Measurements from ENCODE around the gene BTBD7.

Gene BTBD7

DNA sequence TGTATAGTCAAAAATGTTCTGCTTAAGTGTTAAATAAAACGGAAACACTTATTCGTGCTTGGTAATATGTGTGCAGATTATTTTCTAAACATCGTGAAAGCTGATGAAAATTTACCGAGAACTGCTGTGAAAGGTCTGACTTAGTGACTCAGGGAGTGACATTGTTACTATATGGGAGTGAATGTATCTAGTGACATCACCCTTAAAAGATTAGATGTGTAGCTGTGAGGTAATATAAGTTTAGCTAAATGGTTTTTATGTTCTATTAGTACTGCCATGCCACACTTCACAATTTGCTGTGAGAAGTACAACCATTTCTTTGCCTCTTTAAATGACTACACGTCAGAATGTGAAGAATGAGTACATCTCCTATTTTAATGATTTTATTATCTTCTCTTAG is 15.5 kb upstream of the BTBD7 start:
- no peak for DNase-seq (ENCODE audit: low spot score)
- ChIA-PET POLR2A (ENCODE audit: low non-redundant PET) (no interaction called here), CTCF (interaction anchor here (0.5 to 1.5 kb wide), 3 partner anchors 14 to 467 kb away, joined by 3 read pairs; no protein-coding TSS in a partner anchor)
- TF ChIP-seq, protein P1, sequence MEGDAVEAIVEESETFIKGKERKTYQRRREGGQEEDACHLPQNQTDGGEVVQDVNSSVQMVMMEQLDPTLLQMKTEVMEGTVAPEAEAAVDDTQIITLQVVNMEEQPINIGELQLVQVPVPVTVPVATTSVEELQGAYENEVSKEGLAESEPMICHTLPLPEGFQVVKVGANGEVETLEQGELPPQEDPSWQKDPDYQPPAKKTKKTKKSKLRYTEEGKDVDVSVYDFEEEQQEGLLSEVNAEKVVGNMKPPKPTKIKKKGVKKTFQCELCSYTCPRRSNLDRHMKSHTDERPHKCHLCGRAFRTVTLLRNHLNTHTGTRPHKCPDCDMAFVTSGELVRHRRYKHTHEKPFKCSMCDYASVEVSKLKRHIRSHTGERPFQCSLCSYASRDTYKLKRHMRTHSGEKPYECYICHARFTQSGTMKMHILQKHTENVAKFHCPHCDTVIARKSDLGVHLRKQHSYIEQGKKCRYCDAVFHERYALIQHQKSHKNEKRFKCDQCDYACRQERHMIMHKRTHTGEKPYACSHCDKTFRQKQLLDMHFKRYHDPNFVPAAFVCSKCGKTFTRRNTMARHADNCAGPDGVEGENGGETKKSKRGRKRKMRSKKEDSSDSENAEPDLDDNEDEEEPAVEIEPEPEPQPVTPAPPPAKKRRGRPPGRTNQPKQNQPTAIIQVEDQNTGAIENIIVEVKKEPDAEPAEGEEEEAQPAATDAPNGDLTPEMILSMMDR (conservative IDR thresholded peaks at IDR 0.05; ENCODE audit: low read depth) = no peak
- no peak overlapping the region for H3K27ac ChIP-seq

DNA sequence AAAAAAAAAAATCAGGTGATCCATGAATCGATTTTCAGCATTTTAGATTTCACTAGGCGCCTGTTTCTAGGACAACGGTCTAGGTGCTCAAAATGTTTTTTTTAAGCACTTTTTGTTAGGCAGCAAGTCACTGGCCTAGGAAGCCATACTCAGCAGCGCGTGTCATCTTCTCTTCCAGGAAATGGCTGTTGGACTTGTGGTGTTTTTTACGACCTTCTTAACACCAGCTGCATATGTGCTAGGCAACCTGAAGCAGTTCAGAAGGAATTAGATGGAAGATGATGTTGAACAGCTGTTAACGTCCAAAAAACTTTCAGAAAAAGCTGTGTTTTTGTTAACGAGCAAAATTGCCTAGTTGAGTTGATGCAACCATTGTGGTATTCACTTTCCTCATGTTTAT is 15.0 kb upstream of the BTBD7 start:
- CTCF ChIA-PET = interaction anchor here (0.7 to 1.5 kb wide), 2 partner anchors 14 to 160 kb away, joined by 3 read pairs; no protein-coding TSS in a partner anchor
- POLR2A ChIA-PET (ENCODE audit: low non-redundant PET) = no interaction called here
- no peak overlapping the region for H3K27ac ChIP-seq

DNA sequence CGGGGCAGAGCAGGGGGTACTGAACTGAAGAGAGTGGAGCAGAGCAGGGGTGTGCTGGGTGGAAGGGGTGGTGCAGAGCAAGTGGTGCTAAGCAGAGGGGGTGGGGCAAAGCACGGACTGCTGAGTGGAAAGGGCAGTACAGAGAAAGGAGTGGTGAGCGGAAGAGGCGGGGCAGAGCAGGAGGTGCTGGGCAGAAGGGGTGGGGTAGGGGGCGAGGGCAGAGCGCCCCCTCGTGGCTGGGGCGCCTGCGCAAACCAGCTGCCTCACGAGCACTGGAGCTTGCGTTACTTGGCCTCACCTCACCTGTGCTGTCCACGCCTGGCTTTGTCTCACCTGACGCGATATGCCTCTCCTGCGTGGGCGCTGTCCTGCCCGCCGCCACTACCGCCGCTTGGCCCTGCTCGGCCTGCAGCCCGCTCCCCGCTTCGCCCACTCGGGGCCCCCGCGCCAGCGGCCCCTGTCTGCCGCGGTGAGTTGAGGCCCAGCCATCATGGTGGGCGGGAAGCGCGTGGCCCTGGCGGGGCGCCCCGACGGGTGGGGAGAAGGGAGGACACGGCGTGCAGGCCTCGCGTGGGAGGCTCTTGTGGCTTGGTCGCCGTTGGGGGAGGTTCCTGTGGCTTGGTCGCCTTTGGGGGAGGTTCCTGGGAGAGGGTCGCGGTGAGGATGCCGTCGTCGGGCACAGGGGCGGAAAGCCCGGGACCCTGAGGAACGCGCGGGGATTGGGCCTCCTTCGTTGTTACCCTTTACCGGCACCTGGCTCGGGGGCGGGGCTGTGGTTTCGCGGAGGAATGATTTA is 14.3 kb upstream of the BTBD7 start, which contains the start of gene COX8C:
Gene COX8C (plus strand): TSS at position 257 of the 796 bp plus-strand sequence. CDS start 87 bp downstream, at position 344.
- DNase-seq (ENCODE audit: low spot score) = no peak
- TF ChIP-seq, protein P1 (conservative IDR thresholded peaks at IDR 0.05; ENCODE audit: low read depth) = no peak
- POLR2A ChIA-PET (ENCODE audit: low non-redundant PET) = no interaction called here
- no peak within 1 kb of the TSS for H3K27ac ChIP-seq
- CTCF ChIA-PET = interaction anchor here (0.7 to 1.5 kb wide), 2 partner anchors 13 to 250 kb away, joined by 3 to 4 read pairs; no protein-coding TSS in a partner anchor

More for the DNA sequence above, 15.0 kb upstream of the BTBD7 start:
- TF ChIP-seq, protein P1 (conservative IDR thresholded peaks at IDR 0.05; ENCODE audit: low read depth) = no peak
- no peak for DNase-seq (ENCODE audit: low spot score)

DNA sequence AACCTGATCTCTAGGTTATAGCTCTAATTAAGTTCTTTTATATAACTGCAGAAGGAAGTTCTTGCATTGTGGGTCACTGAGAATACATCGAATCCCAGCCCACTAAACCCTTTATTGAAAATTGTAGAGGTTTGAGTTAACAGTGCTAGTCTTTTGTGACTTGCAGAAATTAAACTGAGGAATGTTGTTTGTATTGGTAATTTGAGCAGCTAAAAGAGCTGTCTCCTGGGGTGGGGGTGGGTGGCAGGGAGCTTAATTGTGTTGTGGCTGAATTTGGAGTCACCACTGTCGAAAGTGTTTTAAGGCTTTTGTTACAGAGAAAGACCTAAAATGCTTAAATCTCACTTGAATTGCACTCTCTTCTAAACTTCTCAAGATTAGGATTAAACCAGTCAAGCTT is 11.0 kb upstream of the BTBD7 start:
- DNase-seq (ENCODE audit: low spot score) = no peak
- TF ChIP-seq, protein P1 (conservative IDR thresholded peaks at IDR 0.05; ENCODE audit: low read depth) = no peak
- CTCF ChIA-PET = interaction anchor here (0.5 to 1.1 kb wide), 3 partner anchors 9 to 56 kb away, joined by 3 to 4 read pairs (median 3); no protein-coding TSS in a partner anchor
- POLR2A ChIA-PET (ENCODE audit: low non-redundant PET) = no interaction called here
- no peak overlapping the region for H3K27ac ChIP-seq

DNA sequence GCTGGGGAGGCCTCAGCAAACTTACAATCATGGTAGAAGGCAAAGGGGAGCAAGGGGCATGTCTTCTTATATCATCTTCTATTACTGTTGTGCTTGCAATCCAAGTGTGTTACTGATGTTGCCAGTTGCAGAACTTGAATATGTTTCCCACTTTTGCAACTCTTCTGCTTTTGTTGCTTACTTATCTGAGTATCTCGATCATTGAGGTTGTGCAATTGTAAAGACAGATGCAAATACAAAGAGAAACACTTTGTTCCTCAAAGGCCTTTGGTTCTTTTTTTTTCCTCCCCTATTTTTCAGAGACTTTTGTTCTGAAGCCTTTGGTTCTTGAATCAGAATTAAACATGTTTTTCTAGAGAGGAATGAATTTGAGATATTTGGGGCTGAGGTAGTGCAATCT is 10.4 kb upstream of the BTBD7 start:
- ChIA-PET CTCF (interaction anchor here (0.6 to 1.1 kb wide), 2 partner anchors 8 to 30 kb away, joined by 3 read pairs; no protein-coding TSS in a partner anchor), POLR2A (ENCODE audit: low non-redundant PET) (no interaction called here)
- DNase-seq (ENCODE audit: low spot score) = no peak
- TF ChIP-seq, protein P1 (conservative IDR thresholded peaks at IDR 0.05; ENCODE audit: low read depth) = no peak
- no peak overlapping the region for H3K27ac ChIP-seq

DNA sequence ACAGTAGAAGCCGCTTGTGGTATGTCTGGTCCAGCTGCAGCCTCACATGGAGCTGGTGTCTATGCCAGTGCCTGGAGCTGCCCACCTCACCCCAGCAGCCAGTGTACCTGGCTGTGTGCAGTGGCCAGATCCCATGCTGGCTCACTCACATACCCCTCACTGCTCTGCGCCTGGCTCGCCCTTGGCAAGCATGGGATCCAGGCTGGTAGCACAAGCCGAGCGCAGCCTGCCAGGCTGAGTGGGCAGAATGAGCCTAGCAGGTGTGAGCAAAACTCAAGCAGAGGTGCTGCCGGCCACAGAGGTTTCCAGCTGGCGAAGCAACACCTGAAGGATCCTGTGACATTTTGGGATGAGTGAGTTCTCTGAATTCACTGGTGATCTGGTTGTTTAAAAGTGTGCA is 5.0 kb upstream of the BTBD7 start:
- H3K27ac ChIP-seq = no peak overlapping the region
- CTCF ChIA-PET = no interaction called here
- TF ChIP-seq, protein P1 (conservative IDR thresholded peaks at IDR 0.05; ENCODE audit: low read depth) = no peak
- POLR2A ChIA-PET (ENCODE audit: low non-redundant PET) = no interaction called here
- no peak for DNase-seq (ENCODE audit: low spot score)
